Upper lobe of right lung (tissue), 1 donor: ENCODE results near the gene KCNN3. TPM values are rescaled to one million over a fixed set of nuclear protein-coding genes. Genes with fewer than 3 reads are reported as not detected.

Source experiments
- ATAC-seq: fragments of 200-7000 bp; cut with Tn5 transposase; one replicate; pipeline ENCODE4 v1.9.1; 2020; ENCODE audit warnings: mild to moderate bottlenecking, moderate library complexity
- DNase-seq: peaks from one replicate; pipeline ENCODE4 v3.0.0-alpha.2; 2020
- H3K27ac ChIP-seq: fragments of 200-600 bp; one replicate; pipeline ENCODE4 v1.8.0; 2022
- H3K27me3 ChIP-seq: fragments of 200-600 bp; one replicate; pipeline ENCODE4 v1.8.0; 2022; ENCODE audit warnings: mild to moderate bottlenecking
- H3K36me3 ChIP-seq: fragments of 200-600 bp; one replicate; pipeline ENCODE4 v1.8.0; 2022
- H3K4me1 ChIP-seq: fragments of 200-600 bp; one replicate; pipeline ENCODE4 v1.8.0; 2022
- H3K4me3 ChIP-seq: fragments of 200-600 bp; one replicate; pipeline ENCODE4 v1.8.0; 2022; ENCODE audit warnings: mild to moderate bottlenecking
- H3K9me3 ChIP-seq: fragments of 200-600 bp; one replicate; pipeline ENCODE4 v1.8.0; 2022
- CTCF ChIP-seq: fragments of 200-600 bp; IDR thresholded peaks from one replicate; pipeline ENCODE4 v1.8.0; 2022; ENCODE audit warnings: antibody characterized with exemption
- intact Hi-C: fragments of 100-400 bp; cut with DNase I; formaldehyde crosslinking; loops from one replicate; pipeline ENCODE4 v1.11.0; 2022
- total RNA-seq: library from RNA; stranded (reverse); fragmentation: NEBNext Ultra II Directional; extraction: Animal tissue kit (Norgen Biotek cat#: 25700); gene quantifications from one replicate; pipeline ENCODE4 v1.2.1, GENCODE V29; 2021
- donor health status: DM: no; HTN: yes; CAD: no; lungs with severe emphysema.

Gene KCNN3
- total RNA-seq, 1 donor from 2014 or later: 7.6 TPM

GRCh38 chr1:154837034-154837671 is 32.9 kb downstream of the KCNN3 start:
- H3K4me1 ChIP-seq: peaks cover 40% of the 10 kb centered on the region
- no peak overlapping the region for H3K27ac ChIP-seq
- H3K27me3 ChIP-seq: no peaks in the 10 kb centered on the region
- no peaks in the 10 kb centered on the region for H3K9me3 ChIP-seq
- TF ChIP-seq CTCF: no peak
- intact Hi-C loops: no loop called here
- ATAC-seq: no peak
- no peak overlapping the region for H3K4me3 ChIP-seq
- no peaks in the 10 kb centered on the region for H3K36me3 ChIP-seq
- no peak for DNase-seq

GRCh38 chr1:154835531-154836324 is 34.4 kb downstream of the KCNN3 start:
- TF ChIP-seq CTCF: no peak
- H3K4me1 ChIP-seq: peaks cover 39% of the 10 kb centered on the region
- ATAC-seq (peak; percentile 84), DNase-seq (peak; percentile 77)
- peak overlapping the region; percentile 17 for H3K27ac ChIP-seq
- no peaks in the 10 kb centered on the region for H3K36me3 ChIP-seq
- H3K27me3 ChIP-seq: no peaks in the 10 kb centered on the region
- H3K9me3 ChIP-seq: no peaks in the 10 kb centered on the region
- H3K4me3 ChIP-seq: no peak overlapping the region
- intact Hi-C loops: no loop called here

GRCh38 chr1:154833841-154834240 is 36.2 kb downstream of the KCNN3 start:
- no peak for TF ChIP-seq CTCF
- no peak for DNase-seq
- no peaks in the 10 kb centered on the region for H3K27me3 ChIP-seq
- no peaks in the 10 kb centered on the region for H3K36me3 ChIP-seq
- intact Hi-C loops: no loop called here
- no peak for ATAC-seq
- peaks cover 23% of the 10 kb centered on the region for H3K4me1 ChIP-seq
- H3K4me3 ChIP-seq: no peak overlapping the region
- no peaks in the 10 kb centered on the region for H3K9me3 ChIP-seq
- peak overlapping the region; percentile 42 for H3K27ac ChIP-seq

- Histone ChIP-seq H3K27ac (no peak overlapping the region), H3K4me1 (peaks cover 23% of the 10 kb centered on the region)
- intact Hi-C loops: no loop called here
These were observed 36.9 kb downstream of the KCNN3 start for GRCh38 chr1:154833209-154833608.

GRCh38 chr1:154832384-154832783 is 37.7 kb downstream of the KCNN3 start:
- no peak for ATAC-seq
- H3K4me1 ChIP-seq: peaks cover 23% of the 10 kb centered on the region
- no peaks in the 10 kb centered on the region for H3K9me3 ChIP-seq
- DNase-seq: no peak
- H3K27ac ChIP-seq: no peak overlapping the region
- H3K4me3 ChIP-seq: no peak overlapping the region
- no peaks in the 10 kb centered on the region for H3K36me3 ChIP-seq
- intact Hi-C loops: no loop called here
- no peaks in the 10 kb centered on the region for H3K27me3 ChIP-seq
- no peak for TF ChIP-seq CTCF

More at GRCh38 chr1:154833209-154833608, 36.9 kb downstream of the KCNN3 start:
- Histone ChIP-seq H3K9me3 (no peaks in the 10 kb centered on the region), H3K36me3 (no peaks in the 10 kb centered on the region), H3K27me3 (no peaks in the 10 kb centered on the region), H3K4me3 (no peak overlapping the region)
- TF ChIP-seq CTCF: no peak
- ATAC-seq: no peak
- no peak for DNase-seq
